Neuronal stem cell (in vitro differentiated cells): ENCODE data around the gene CCDC15.

Experiments
- DNase-seq: peaks from one replicate; pipeline ENCODE4 v3.0.0-alpha.2; 2013; ENCODE audit warnings: low spot score
- H2AFZ ChIP-seq: one replicate; pipeline ENCODE4 v1.6.1; 2013; ENCODE audit warnings: mild to moderate bottlenecking, low read length, inconsistent platforms
- H2AK5ac ChIP-seq: 2 replicates; pipeline ENCODE4 v1.6.1; 2013; ENCODE audit warnings: low read depth, mild to moderate bottlenecking, inconsistent platforms, low read length, moderate library complexity, mixed read lengths
- H2BK120ac ChIP-seq: 2 replicates; pipeline ENCODE4 v1.6.1; 2013; ENCODE audit warnings: low read depth, mild to moderate bottlenecking, inconsistent platforms, low read length, moderate library complexity, mixed read lengths
- H2BK12ac ChIP-seq: one replicate; pipeline ENCODE4 v1.6.1; 2013; ENCODE audit warnings: low read length, inconsistent platforms
- H2BK15ac ChIP-seq: 2 replicates; pipeline ENCODE4 v1.6.1; 2013; ENCODE audit warnings: mild to moderate bottlenecking, low read length, inconsistent platforms, mixed read lengths
- H2BK5ac ChIP-seq: one replicate; pipeline ENCODE4 v1.6.1; 2013; ENCODE audit warnings: inconsistent platforms, mild to moderate bottlenecking, low read length, moderate library complexity
- H3K14ac ChIP-seq: one replicate; pipeline ENCODE4 v1.6.1; 2013; ENCODE audit warnings: low read length, inconsistent platforms
- H3K18ac ChIP-seq: 2 replicates; pipeline ENCODE4 v1.6.1; 2013; ENCODE audit warnings: low read length, inconsistent platforms
- H3K23ac ChIP-seq: 2 replicates; pipeline ENCODE4 v1.6.1; 2013; ENCODE audit warnings: low read depth, mild to moderate bottlenecking, mixed read lengths, low read length, inconsistent platforms; ENCODE audit not compliant: poor library complexity
- H3K27ac ChIP-seq: replicated peaks from 3 replicates; pipeline ENCODE4 v1.5.1; 2013; ENCODE audit warnings: low read length, inconsistent platforms
- H3K27me3 ChIP-seq, 3 experiments: 2 replicates each; pipeline ENCODE4 v1.6.1; 2013; ENCODE audit warnings: low read length in 3 of 3, mild to moderate bottlenecking in 2 of 3, inconsistent platforms in 1 of 3, low read depth in 1 of 3, mixed read lengths in 1 of 3, moderate library complexity in 1 of 3; ENCODE audit not compliant: control insufficient read depth in 3 of 3, insufficient read depth in 3 of 3
- H3K36me3 ChIP-seq, 2 donors: replicated peaks in 1 of 2; 2 replicates each; pipeline ENCODE4 v1.6.1; 2013; ENCODE audit warnings: low read length in 2 of 2; ENCODE audit not compliant: control insufficient read depth in 2 of 2, insufficient read depth in 2 of 2
- H3K4ac ChIP-seq: 2 replicates; pipeline ENCODE4 v1.6.1; 2013; ENCODE audit warnings: inconsistent platforms, mild to moderate bottlenecking, low read length, moderate library complexity
- H3K4me1 ChIP-seq, 2 donors: 1 replicate in 1 of 2; 2 replicates in 1 of 2; pipeline ENCODE4 v1.6.1; 2013; ENCODE audit warnings: low read length in 2 of 2, low read depth in 1 of 2; ENCODE audit not compliant: control insufficient read depth in 2 of 2, insufficient read depth in 1 of 2
- H3K4me2 ChIP-seq: one replicate; pipeline ENCODE4 v1.6.1; 2013; ENCODE audit warnings: mild to moderate bottlenecking, low read length, inconsistent platforms; ENCODE audit not compliant: insufficient read depth, poor library complexity, severe bottlenecking
- H3K4me3 ChIP-seq, 2 donors: 2 replicates each; pipeline ENCODE4 v1.5.1; 2013; ENCODE audit warnings: low read length in 2 of 2, mild to moderate bottlenecking in 2 of 2, inconsistent platforms in 1 of 2, moderate library complexity in 1 of 2
- H3K79me1 ChIP-seq: one replicate; pipeline ENCODE4 v1.6.1; 2013; ENCODE audit warnings: low read depth, mild to moderate bottlenecking, inconsistent platforms, low read length, moderate library complexity
- H3K9ac ChIP-seq: one replicate; pipeline ENCODE4 v1.6.1; 2013; ENCODE audit warnings: mild to moderate bottlenecking, low read depth, low read length, inconsistent platforms; ENCODE audit not compliant: poor library complexity
- H3K9me3 ChIP-seq, 2 donors: replicated peaks in 1 of 2; 2 replicates each; pipeline versions ENCODE3 to v1.6.1; 2013; ENCODE audit warnings: low read length in 2 of 2, mild to moderate bottlenecking in 2 of 2, inconsistent platforms in 1 of 2, low read depth in 1 of 2, mixed read lengths in 1 of 2, moderate library complexity in 1 of 2; ENCODE audit not compliant: control insufficient read depth in 2 of 2, insufficient read depth in 1 of 2
- H4K8ac ChIP-seq: one replicate; pipeline ENCODE4 v1.6.1; 2013; ENCODE audit warnings: low read depth, mild to moderate bottlenecking, inconsistent platforms, low read length, moderate library complexity
- H4K91ac ChIP-seq: one replicate; pipeline ENCODE4 v1.6.1; 2013; ENCODE audit warnings: low read length, low read depth, mild to moderate bottlenecking, inconsistent platforms; ENCODE audit not compliant: poor library complexity
- WGBS, 2 donors: extraction: QIAGEN DNeasy Blood & Tissue Kit; methylation state at CpG; one replicate each; pipeline ENCODE4 v1.1.7; 2013; ENCODE audit warnings: missing lambda C conversion rate in 2 of 2, mixed read lengths in 1 of 2; ENCODE audit not compliant: insufficient read length in 2 of 2, insufficient replicate concordance in 1 of 2; ENCODE audit errors: extremely low coverage in 2 of 2; 5-methylcytosine and 5-hydroxymethylcytosine counted together

The CCDC15 gene

DNA sequence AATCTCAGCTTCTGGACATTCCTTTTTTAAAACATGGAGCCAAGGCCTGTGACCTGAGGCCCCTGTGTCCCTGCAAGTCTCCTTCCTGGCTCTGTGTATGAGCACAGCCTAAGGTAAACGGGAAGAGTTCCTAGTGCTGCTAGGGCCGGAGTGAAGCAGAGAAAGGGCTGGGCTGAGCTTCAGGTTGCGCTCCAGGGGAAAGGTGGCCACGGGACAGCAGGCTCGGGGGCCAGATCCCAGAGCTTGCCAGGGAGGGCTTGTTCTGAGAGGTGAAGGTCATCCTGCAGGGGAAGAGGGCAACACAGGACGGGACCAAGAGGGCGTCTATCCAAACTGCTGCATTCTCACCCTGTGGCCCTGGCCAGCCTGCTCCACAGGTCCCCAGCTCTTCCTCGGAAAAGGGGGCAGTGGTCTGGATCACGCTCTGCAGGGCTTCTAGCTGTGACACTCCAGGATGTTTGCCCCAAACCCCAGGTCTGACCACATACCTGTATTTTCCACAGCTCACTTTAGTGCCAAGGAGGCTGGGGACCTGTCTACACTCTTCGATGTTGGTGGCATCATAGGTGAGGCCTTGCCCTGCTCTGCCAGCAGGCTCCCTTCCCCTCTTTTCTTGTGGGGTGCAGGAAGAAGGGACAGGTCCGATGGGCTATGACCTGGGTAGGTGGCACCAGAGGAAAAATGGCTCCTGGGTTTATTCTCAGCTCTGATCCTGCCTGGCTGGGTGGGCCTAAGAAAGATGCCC lies 129.5 kb downstream of the CCDC15 start:
- no CpG with 5 or more reads among the region's 11 CpGs for WGBS, 2 donors
- no peaks in the 10 kb centered on the region for H3K27me3 ChIP-seq
- H3K79me1 ChIP-seq, result no peaks in the 10 kb centered on the region
- peaks cover 5 to 8% of the 10 kb centered on the region in 2 donors for H3K4me1 ChIP-seq
- H4K8ac ChIP-seq, result no peak overlapping the region
- peaks cover 0 to 2% of the 10 kb centered on the region in 2 donors for H3K9me3 ChIP-seq
- no peak overlapping the region for H3K4ac ChIP-seq
- peak overlapping the region; percentile 45 for H2AFZ ChIP-seq
- H3K18ac ChIP-seq, result peak overlapping the region; percentile 77
- H3K4me2 ChIP-seq, result no peak overlapping the region
- H3K14ac ChIP-seq, result no peak overlapping the region
- no peak overlapping the region for H2BK12ac ChIP-seq
- no peak overlapping the region for H2BK120ac ChIP-seq
- no peak overlapping the region for H3K27ac ChIP-seq
- H2BK15ac ChIP-seq, result no peak overlapping the region
- peak overlapping the region; percentile 63 for H3K9ac ChIP-seq
- H3K4me3 ChIP-seq, result no peak overlapping the region
- H3K36me3 ChIP-seq, result peaks cover 0 to 2% of the 10 kb centered on the region in 2 donors
- peak overlapping the region; percentile 90 for H2AK5ac ChIP-seq
- no peak overlapping the region for H4K91ac ChIP-seq
- peak overlapping the region; percentile 81 for H3K23ac ChIP-seq
- peak overlapping the region; percentile 40 for H2BK5ac ChIP-seq
- DNase-seq, result no peak

DNA sequence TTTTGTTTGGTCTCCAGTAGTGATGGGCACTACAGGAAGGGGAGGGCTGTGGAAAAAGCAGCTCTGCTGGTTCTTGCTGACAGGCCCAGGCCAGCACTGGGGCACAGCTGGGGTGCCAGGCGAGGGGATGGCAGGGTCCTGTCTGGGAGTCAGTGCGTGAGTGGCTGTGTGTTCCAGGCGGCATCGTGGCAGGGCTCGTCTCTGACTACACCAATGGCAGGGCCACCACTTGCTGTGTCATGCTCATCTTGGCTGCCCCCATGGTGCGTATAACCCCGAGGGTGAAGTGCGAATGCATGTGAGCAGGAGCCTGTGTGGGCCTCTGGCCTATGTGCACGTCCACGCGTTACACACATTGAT lies 130.0 kb downstream of the CCDC15 start:
- Histone ChIP-seq H3K36me3 (peaks cover 0 to 2% of the 10 kb centered on the region in 2 donors), H2BK120ac (no peak overlapping the region), H2BK12ac (no peak overlapping the region), H3K18ac (peak overlapping the region; percentile 77), H2BK15ac (no peak overlapping the region), H3K27ac (no peak overlapping the region), H2BK5ac (no peak overlapping the region), H3K79me1 (no peaks in the 10 kb centered on the region), H3K23ac (peak overlapping the region; percentile 81), H3K14ac (no peak overlapping the region), H2AFZ (no peak overlapping the region), H3K4me1 (peaks cover 5 to 8% of the 10 kb centered on the region in 2 donors), H2AK5ac (peak overlapping the region; percentile 90), H4K8ac (peak overlapping the region; percentile 48), H3K27me3 (no peaks in the 10 kb centered on the region), H3K4me3 (peak overlapping the region in 1 of 2 donors; percentile 47), H3K9me3 (peaks cover 0 to 2% of the 10 kb centered on the region in 2 donors), H3K4ac (peak overlapping the region; percentile 56), H3K4me2 (no peak overlapping the region), H4K91ac (no peak overlapping the region), H3K9ac (no peak overlapping the region)
- DNase-seq, result no peak
- WGBS, 2 donors, result no CpG with 5 or more reads among the region's 11 CpGs

DNA sequence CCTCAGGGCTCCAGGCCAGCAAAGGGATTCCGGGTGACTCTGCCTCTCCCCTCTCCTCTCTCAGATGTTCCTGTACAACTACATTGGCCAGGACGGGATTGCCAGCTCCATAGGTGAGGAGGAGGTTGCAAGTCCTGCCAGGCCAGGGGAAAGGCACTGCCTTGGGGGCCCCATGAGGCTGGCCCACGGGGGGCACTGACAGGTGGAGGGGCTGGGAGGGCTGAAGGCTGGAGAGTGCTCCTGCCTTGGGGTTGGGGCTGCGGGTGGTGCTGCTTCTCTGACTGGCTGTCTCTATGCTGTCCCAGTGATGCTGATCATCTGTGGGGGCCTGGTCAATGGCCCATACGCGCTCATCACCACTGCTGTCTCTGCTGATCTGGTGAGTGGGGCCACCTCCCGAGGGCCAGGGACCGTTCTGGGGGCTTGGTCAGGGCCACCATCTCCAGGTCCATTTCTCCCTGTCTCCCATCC lies 130.8 kb downstream of the CCDC15 start:
- Histone ChIP-seq H3K23ac (no peak overlapping the region), H3K79me1 (no peaks in the 10 kb centered on the region), H3K14ac (no peak overlapping the region), H3K36me3 (peaks cover 0 to 2% of the 10 kb centered on the region in 2 donors), H2AK5ac (peak overlapping the region; percentile 19), H3K27ac (no peak overlapping the region), H3K4me2 (no peak overlapping the region), H2BK12ac (no peak overlapping the region), H3K4me1 (peaks cover 5 to 8% of the 10 kb centered on the region in 2 donors), H3K9ac (no peak overlapping the region), H2BK5ac (peak overlapping the region; percentile 73), H4K8ac (peak overlapping the region; percentile 7), H2BK120ac (no peak overlapping the region), H3K27me3 (no peaks in the 10 kb centered on the region), H2BK15ac (no peak overlapping the region), H4K91ac (no peak overlapping the region), H3K4ac (no peak overlapping the region), H2AFZ (no peak overlapping the region), H3K4me3 (no peak overlapping the region), H3K9me3 (no peaks in the 10 kb centered on the region), H3K18ac (peak overlapping the region; percentile 29)
- DNase-seq, result no peak
- no CpG with 5 or more reads among the region's 8 CpGs for WGBS, 2 donors

DNA sequence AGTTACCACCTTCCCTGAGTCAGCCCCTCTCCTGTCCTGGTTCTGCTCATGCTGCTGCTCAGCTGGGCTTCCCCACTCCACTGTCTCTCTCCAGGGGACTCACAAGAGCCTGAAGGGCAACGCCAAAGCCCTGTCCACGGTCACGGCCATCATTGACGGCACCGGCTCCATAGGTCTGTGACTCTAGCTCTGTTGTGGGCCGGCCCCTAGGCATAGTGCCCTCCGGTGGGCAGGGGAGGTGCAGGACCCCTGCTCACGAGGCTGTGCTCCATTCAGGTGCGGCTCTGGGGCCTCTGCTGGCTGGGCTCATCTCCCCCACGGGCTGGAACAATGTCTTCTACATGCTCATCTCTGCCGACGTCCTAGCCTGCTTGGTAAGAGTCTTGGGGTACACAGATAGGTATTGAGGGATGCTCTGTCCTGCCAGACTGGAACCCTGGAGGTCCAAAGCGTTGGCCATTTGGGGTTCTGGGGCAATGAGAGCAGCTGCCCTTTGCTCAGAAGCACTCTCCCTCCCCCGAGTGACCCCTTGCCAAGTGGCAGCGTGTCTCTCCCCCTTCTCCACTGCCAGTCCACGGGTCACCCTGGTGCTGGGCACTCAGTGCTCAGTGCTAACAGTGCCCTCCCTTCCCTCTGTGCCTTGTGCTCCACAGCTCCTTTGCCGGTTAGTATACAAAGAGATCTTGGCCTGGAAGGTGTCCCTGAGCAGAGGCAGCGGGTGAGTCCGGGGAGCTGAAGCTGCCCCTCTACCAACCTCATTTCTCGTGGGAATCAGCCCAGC lies 131.5 kb downstream of the CCDC15 start:
- Histone ChIP-seq H4K91ac (no peak overlapping the region), H2AK5ac (peak overlapping the region; percentile 19), H3K27ac (no peak overlapping the region), H3K4me2 (no peak overlapping the region), H3K4ac (no peak overlapping the region), H3K14ac (no peak overlapping the region), H4K8ac (no peak overlapping the region), H3K4me1 (peaks cover 5 to 8% of the 10 kb centered on the region in 2 donors), H3K18ac (peak overlapping the region; percentile 59), H3K23ac (peak overlapping the region; percentile 20), H2BK15ac (no peak overlapping the region), H3K9ac (no peak overlapping the region), H3K4me3 (no peak overlapping the region), H2BK12ac (peak overlapping the region; percentile 35), H2AFZ (no peak overlapping the region), H3K36me3 (peaks cover 0 to 2% of the 10 kb centered on the region in 2 donors), H2BK120ac (no peak overlapping the region), H2BK5ac (peak overlapping the region; percentile 73), H3K9me3 (no peaks in the 10 kb centered on the region), H3K27me3 (no peaks in the 10 kb centered on the region), H3K79me1 (no peaks in the 10 kb centered on the region)
- no CpG with 5 or more reads among the region's 20 CpGs for WGBS, 2 donors
- DNase-seq, result no peak
